ENCODE data around the gene C10orf62. TPM values are rescaled to one million over a fixed set of nuclear protein-coding genes. Genes with fewer than 3 reads are reported as not detected.

Gene C10orf62
- total and polyA plus RNA-seq, 2 of the 8 experiments (the other 6 are each of a cell fraction or from before 2014, with no cell fraction given), result 0.05 TPM; not detected in 1

- H3K27me3 ChIP-seq (replicated peaks in 1 of 4; ENCODE audit: control insufficient read depth in 3 of 4, extremely low read depth in 1 of 4, insufficient read depth in 3 of 4, low read length in 3 of 4), result no peaks in the 10 kb centered on the region
- no peak overlapping the region for H2BK5ac ChIP-seq (ENCODE audit: low read depth, low read length)
- ChIA-PET POLR2A (ENCODE audit: partially characterized antibody) (no interaction called here), CTCF (ENCODE audit: partially characterized antibody) (interaction anchor here (1.2 to 3.4 kb wide), 10 partner anchors 8 to 129 kb away, joined by 3 to 20 read pairs (median 6); partner anchors contain the start of gene ANKRD2)
- WGBS, 2 experiments (ENCODE audit: extremely low coverage in 1 of 2, insufficient coverage in 1 of 2, insufficient read length in 1 of 2, insufficient replicate concordance in 2 of 2, low coverage in 1 of 2, low lambda C conversion rate in 2 of 2, missing lambda C conversion rate in 1 of 2), result 89% methylated on average over 15 of the region's 15 CpGs; no CpG with 5 or more reads in 1 of the 2 experiments
- no peak overlapping the region for H3K27ac ChIP-seq (ENCODE audit: low read depth, low read length)
- H3K14ac ChIP-seq (ENCODE audit: insufficient read length), result no peak overlapping the region
- no peak overlapping the region for H2BK20ac ChIP-seq (ENCODE audit: low read length)
- H3K4me1 ChIP-seq (replicated peaks in 1 of 4; ENCODE audit: control insufficient read depth in 3 of 4, insufficient read depth in 4 of 4, low read length in 3 of 4), result no peaks in the 10 kb centered on the region
- H4K5ac ChIP-seq (ENCODE audit: insufficient read length, low read depth, low read length), result no peak overlapping the region
- H2BK120ac ChIP-seq (replicated peaks; ENCODE audit: low read depth, low read length), result no peak overlapping the region
- no peak overlapping the region for H2AFZ ChIP-seq (ENCODE audit: low read length)
- H3K4me2 ChIP-seq (ENCODE audit: insufficient read depth in 1 of 2, low read depth in 2 of 2, low read length in 2 of 2), result no peak overlapping the region
- no peak overlapping the region for H3K9ac ChIP-seq (replicated peaks in 1 of 4; ENCODE audit: extremely low read depth in 1 of 4, low read depth in 3 of 4, low read length in 3 of 4)
- no peak overlapping the region for H3K4me3 ChIP-seq (ENCODE audit: extremely low read depth in 1 of 4, insufficient read depth in 2 of 4, low read depth in 3 of 4, low read length in 4 of 4)
- FAIRE-seq (no peak), DNase-seq (ENCODE audit: low read depth in 1 of 2, low spot score in 2 of 2) (no peak)
- no peak overlapping the region for H2AK5ac ChIP-seq (ENCODE audit: low read depth, low read length)
- no peak overlapping the region for H4K91ac ChIP-seq (replicated peaks; ENCODE audit: insufficient read length, low read length)
- no peak overlapping the region for H4K8ac ChIP-seq (ENCODE audit: extremely low read depth, insufficient read depth, low read length)
- H3K56ac ChIP-seq (replicated peaks; ENCODE audit: insufficient read length, low read depth, low read length), result no peak overlapping the region
- no peaks in the 10 kb centered on the region for H3K79me1 ChIP-seq (ENCODE audit: low read depth, low read length)
- peaks cover 1% of the 10 kb centered on the region; the same call in 1 of the 2 replicates for H3K23me2 ChIP-seq (ENCODE audit: low read depth, low read length)
- no peak overlapping the region for H2BK12ac ChIP-seq (ENCODE audit: low read depth, low read length)
- no peak overlapping the region for H2BK15ac ChIP-seq (ENCODE audit: low read length)
- H3K4ac ChIP-seq (replicated peaks; ENCODE audit: insufficient read length, low read depth, low read length), result no peak overlapping the region
- H3K18ac ChIP-seq (ENCODE audit: extremely low read depth, low read length), result no peak overlapping the region
- no peaks in the 10 kb centered on the region for H3K36me3 ChIP-seq (ENCODE audit: control insufficient read depth in 2 of 4, insufficient read depth in 4 of 4, low read length in 3 of 4)
- no peak overlapping the region for H3K23ac ChIP-seq (ENCODE audit: insufficient read length)
- no peaks in the 10 kb centered on the region for H4K20me1 ChIP-seq (replicated peaks in 1 of 2; ENCODE audit: control insufficient read depth in 1 of 2, insufficient read depth in 2 of 2, low read length in 2 of 2)
- no peaks in the 10 kb centered on the region for H3K79me2 ChIP-seq (ENCODE audit: control insufficient read depth in 1 of 2, insufficient read depth in 2 of 2, low read length in 2 of 2)
- H3K9me3 ChIP-seq (ENCODE audit: insufficient read depth in 2 of 2, low read depth in 1 of 2, low read length in 1 of 2), result no peaks in the 10 kb centered on the region
- TF ChIP-seq JUN (IDR thresholded peaks at IDR 0.05; ENCODE audit: low read depth, low read length), result no peak
- TF ChIP-seq KDM5A (IDR thresholded peaks at IDR 0.05; ENCODE audit: low read length), result no peak
- TF ChIP-seq SIN3A (conservative IDR thresholded peaks at IDR 0.05 in 1 of 2, IDR thresholded peaks at IDR 0.05 in 1 of 2; ENCODE audit: low read depth in 1 of 2, low read length in 2 of 2), result no peak
- no peak for TF ChIP-seq RXRA (IDR thresholded peaks at IDR 0.05; ENCODE audit: insufficient read depth, low read depth, low read length)
- no peak for TF ChIP-seq MAFK (IDR thresholded peaks at IDR 0.05; ENCODE audit: low read depth, low read length)
- TF ChIP-seq CHD1 (IDR thresholded peaks at IDR 0.05; ENCODE audit: low read depth, low read length), result no peak
- TF ChIP-seq GABPA (IDR thresholded peaks at IDR 0.05; ENCODE audit: borderline replicate concordance, insufficient read depth, low read length), result no peak
- TF ChIP-seq RAD21 (IDR thresholded peaks at IDR 0.05 in 1 of 2, conservative IDR thresholded peaks at IDR 0.05 in 1 of 2; ENCODE audit: low read depth in 2 of 2, low read length in 2 of 2), result no peak
- no peak for TF ChIP-seq USF2 (IDR thresholded peaks at IDR 0.05; ENCODE audit: low read length)
- no peak for TF ChIP-seq SAP30 (IDR thresholded peaks at IDR 0.05; ENCODE audit: insufficient read depth, insufficient replicate concordance, low read length)
- no peak for TF ChIP-seq CBX8 (IDR thresholded peaks at IDR 0.05; ENCODE audit: borderline replicate concordance, low read depth, low read length)
These were observed 694 bp downstream of the C10orf62 start for GRCh38 chr10:97590082-97590747.
